Measurements from ENCODE around the gene C16orf54. TPM values are rescaled to one million over a fixed set of nuclear protein-coding genes. Genes with fewer than 3 reads are reported as not detected.

C16orf54 gene
- total RNA-seq, 1 donor from 2014 or later, result not detected

GRCh38 chr16:29770250-29770929 is 24.6 kb upstream of the C16orf54 start:
- H3K27ac Mint-ChIP-seq (ENCODE audit: unreplicated experiment), result no peak overlapping the region
- H3K27me3 Mint-ChIP-seq (ENCODE audit: unreplicated experiment), result peaks cover 5% of the 10 kb centered on the region
- H3K36me3 Mint-ChIP-seq (ENCODE audit: low read depth, unreplicated experiment), result no peaks in the 10 kb centered on the region

GRCh38 chr16:29769507-29769906 is 23.7 kb upstream of the C16orf54 start:
- DNase-seq (ENCODE audit: low spot score), result no peak
- H3K4me1 Mint-ChIP-seq (ENCODE audit: unreplicated experiment), result no peaks in the 10 kb centered on the region
- peaks cover 5% of the 10 kb centered on the region for H3K27me3 Mint-ChIP-seq (ENCODE audit: unreplicated experiment)
- no peak for TF ChIP-seq CTCF (IDR thresholded peaks at IDR 0.05; ENCODE audit: unreplicated experiment)
- H3K27ac Mint-ChIP-seq (ENCODE audit: unreplicated experiment), result no peak overlapping the region
- no peaks in the 10 kb centered on the region for H3K36me3 Mint-ChIP-seq (ENCODE audit: low read depth, unreplicated experiment)
- no peak overlapping the region for H3K4me3 Mint-ChIP-seq (ENCODE audit: unreplicated experiment)
- H3K9me3 Mint-ChIP-seq (ENCODE audit: unreplicated experiment), result no peaks in the 10 kb centered on the region

More at GRCh38 chr16:29770250-29770929, 24.6 kb upstream of the C16orf54 start:
- H3K4me3 Mint-ChIP-seq (ENCODE audit: unreplicated experiment), result no peak overlapping the region
- TF ChIP-seq CTCF (IDR thresholded peaks at IDR 0.05; ENCODE audit: unreplicated experiment), result no peak
- no peaks in the 10 kb centered on the region for H3K4me1 Mint-ChIP-seq (ENCODE audit: unreplicated experiment)
- DNase-seq (ENCODE audit: low spot score), result no peak
- no peaks in the 10 kb centered on the region for H3K9me3 Mint-ChIP-seq (ENCODE audit: unreplicated experiment)

GRCh38 chr16:29767062-29767461 is 21.3 kb upstream of the C16orf54 start:
- Mint-ChIP-seq H3K27ac (ENCODE audit: unreplicated experiment) (no peak overlapping the region), H3K36me3 (ENCODE audit: low read depth, unreplicated experiment) (no peaks in the 10 kb centered on the region), H3K27me3 (ENCODE audit: unreplicated experiment) (peaks cover 4% of the 10 kb centered on the region), H3K4me3 (ENCODE audit: unreplicated experiment) (no peak overlapping the region), H3K9me3 (ENCODE audit: unreplicated experiment) (no peaks in the 10 kb centered on the region), H3K4me1 (ENCODE audit: unreplicated experiment) (no peaks in the 10 kb centered on the region)
- no peak for DNase-seq (ENCODE audit: low spot score)
- TF ChIP-seq CTCF (IDR thresholded peaks at IDR 0.05; ENCODE audit: unreplicated experiment), result no peak

- Mint-ChIP-seq H3K27ac (ENCODE audit: unreplicated experiment) (no peak overlapping the region), H3K27me3 (ENCODE audit: unreplicated experiment) (peaks cover 3% of the 10 kb centered on the region), H3K36me3 (ENCODE audit: low read depth, unreplicated experiment) (no peaks in the 10 kb centered on the region), H3K4me1 (ENCODE audit: unreplicated experiment) (no peaks in the 10 kb centered on the region), H3K9me3 (ENCODE audit: unreplicated experiment) (no peaks in the 10 kb centered on the region), H3K4me3 (ENCODE audit: unreplicated experiment) (no peak overlapping the region)
- no peak for DNase-seq (ENCODE audit: low spot score)
- no peak for TF ChIP-seq CTCF (IDR thresholded peaks at IDR 0.05; ENCODE audit: unreplicated experiment)
These were observed 20.8 kb upstream of the C16orf54 start for GRCh38 chr16:29766571-29766970.

GRCh38 chr16:29765167-29766032 is 19.6 kb upstream of the C16orf54 start:
- no peak overlapping the region for H3K27ac Mint-ChIP-seq (ENCODE audit: unreplicated experiment)
- no peak for TF ChIP-seq CTCF (IDR thresholded peaks at IDR 0.05; ENCODE audit: unreplicated experiment)
- H3K4me1 Mint-ChIP-seq (ENCODE audit: unreplicated experiment), result no peaks in the 10 kb centered on the region
- no peaks in the 10 kb centered on the region for H3K36me3 Mint-ChIP-seq (ENCODE audit: low read depth, unreplicated experiment)
- no peaks in the 10 kb centered on the region for H3K9me3 Mint-ChIP-seq (ENCODE audit: unreplicated experiment)
- DNase-seq (ENCODE audit: low spot score), result no peak
- no peak overlapping the region for H3K4me3 Mint-ChIP-seq (ENCODE audit: unreplicated experiment)
- peaks cover 3% of the 10 kb centered on the region for H3K27me3 Mint-ChIP-seq (ENCODE audit: unreplicated experiment)
